SH-SY5Y (cell line): ENCODE results near the gene TOP2B.

ENCODE experiments used
- GATA2 ChIP-seq: IDR thresholded peaks from 2 replicates; pipeline ENCODE4 v1.6.1; 2011; ENCODE audit warnings: mild to moderate bottlenecking, low read depth, low read length
- GATA3 ChIP-seq: IDR thresholded peaks from 2 replicates; pipeline ENCODE4 v1.6.1; 2011; ENCODE audit warnings: low read depth, mild to moderate bottlenecking, low read length, moderate library complexity

TOP2B gene

GRCh38 chr3:25587975-25588374 is 76.7 kb downstream of the TOP2B start:
- TF ChIP-seq GATA3, result no peak

- TF ChIP-seq GATA2 (no peak), GATA3 (no peak)
These were observed 77.2 kb downstream of the TOP2B start for GRCh38 chr3:25587526-25587925.

- TF ChIP-seq GATA3, result no peak
- no peak for TF ChIP-seq GATA2
These were observed 77.6 kb downstream of the TOP2B start for GRCh38 chr3:25587094-25587493.

GRCh38 chr3:25586553-25586952 is 78.2 kb downstream of the TOP2B start:
- TF ChIP-seq GATA3, result no peak
- no peak for TF ChIP-seq GATA2

GRCh38 chr3:25586167-25586505 is 78.6 kb downstream of the TOP2B start:
- TF ChIP-seq GATA3 (no peak), GATA2 (no peak)

- TF ChIP-seq GATA3 (no peak), GATA2 (no peak)
These were observed 79.1 kb downstream of the TOP2B start for GRCh38 chr3:25585361-25586166.

- no peak for TF ChIP-seq GATA2
- TF ChIP-seq GATA3, result no peak
These were observed 80.5 kb downstream of the TOP2B start for GRCh38 chr3:25584011-25584789.

- no peak for TF ChIP-seq GATA2
- no peak for TF ChIP-seq GATA3
These were observed 81.4 kb downstream of the TOP2B start for GRCh38 chr3:25583343-25583742.

GRCh38 chr3:25582242-25582641 is 82.5 kb downstream of the TOP2B start:
- no peak for TF ChIP-seq GATA3
- TF ChIP-seq GATA2, result no peak

- TF ChIP-seq GATA3, result no peak
These were observed 82.9 kb downstream of the TOP2B start for GRCh38 chr3:25581823-25582222.

- TF ChIP-seq GATA2 (no peak), GATA3 (no peak)
These were observed 83.4 kb downstream of the TOP2B start for GRCh38 chr3:25581335-25581734.

- TF ChIP-seq GATA2, result no peak
- TF ChIP-seq GATA3, result no peak
These were observed 84.2 kb downstream of the TOP2B start for GRCh38 chr3:25580534-25580933.

GRCh38 chr3:25578059-25578458 is 86.6 kb downstream of the TOP2B start:
- TF ChIP-seq GATA3 (no peak), GATA2 (no peak)

- TF ChIP-seq GATA2 (no peak), GATA3 (no peak)
These were observed 87.8 kb downstream of the TOP2B start for GRCh38 chr3:25576831-25577454.

- TF ChIP-seq GATA3 (no peak), GATA2 (no peak)
These were observed 88.6 kb downstream of the TOP2B start for GRCh38 chr3:25576146-25576545.
